Spleen (tissue), 7 donors: Measurements from ENCODE around the gene CREB1.

Source experiments
- CTCF ChIP-seq, 11 experiments: fragments of 200-600 bp in 7 of 11; fragments of 450-650 bp in 4 of 11; sonication (generic) in 4 of 11; IDR thresholded peaks in 8 of 11; conservative IDR thresholded peaks in 3 of 11; 1 replicate in 7 of 11; 2 replicates in 4 of 11; pipeline versions ENCODE4 v1.4.0 to v1.8.0; 2016 to 2021; ENCODE audit warnings: antibody characterized with exemption in 11 of 11, inconsistent platforms in 4 of 11, mild to moderate bottlenecking in 1 of 11
- POLR2A ChIP-seq, 3 donors: fragments of 450-650 bp; IDR thresholded peaks; one replicate each; pipeline ENCODE4 v1.5.1; 2017; ENCODE audit warnings: antibody characterized with exemption in 3 of 3, mild to moderate bottlenecking in 1 of 3
- donor health status: DM: no; HTN: no; CAD: no; lungs with moderate emphysema.
- donor health status: DM: no; HTN: no; CAD: no.
- donor health status: DM: no; HTN: no; CAD: no.

DNA sequence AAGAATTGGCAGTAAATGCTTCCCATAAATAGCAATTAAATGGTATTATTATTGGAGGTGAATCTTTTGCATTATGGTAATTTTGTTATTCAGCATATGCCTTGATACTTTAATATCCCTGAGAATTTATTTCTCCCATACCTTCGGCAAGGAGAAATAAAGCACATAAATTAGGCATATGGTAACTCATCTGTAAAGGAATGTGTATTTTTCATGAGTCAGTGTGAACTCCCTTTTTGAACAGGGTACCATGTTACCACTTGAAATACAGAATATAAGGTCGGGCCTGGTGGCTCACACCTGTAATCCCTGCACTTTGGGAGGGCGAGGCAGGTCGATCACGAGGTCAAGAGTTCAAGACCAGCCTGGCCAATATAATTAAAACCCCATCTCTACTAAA, 77.1 kb downstream of the CREB1 start:
- TF ChIP-seq CTCF (IDR thresholded peaks at IDR 0.05 in 8 of 11, conservative IDR thresholded peaks at IDR 0.05 in 3 of 11), result no peak
- no peak for TF ChIP-seq POLR2A (IDR thresholded peaks at IDR 0.05)
